Keratinocyte (primary cell): ENCODE results near the gene MYBPC2.

Source experiments
- EZH2 ChIP-seq: IDR thresholded peaks from one replicate; pipeline ENCODE4 v1.6.1; 2012; ENCODE audit warnings: inconsistent platforms, mild to moderate bottlenecking, low read length, moderate library complexity
- TF ChIP-seq, protein P1 (sequence below), 3 experiments: IDR thresholded peaks in 1 of 3; conservative IDR thresholded peaks in 1 of 3; optimal IDR thresholded peaks in 1 of 3; 2 replicates in 2 of 3; 3 replicates in 1 of 3; pipeline versions ENCODE3 to v1.5.1; 2011; ENCODE audit warnings: low read length in 3 of 3, mild to moderate bottlenecking in 3 of 3, moderate library complexity in 2 of 3, control low read depth in 1 of 3, inconsistent platforms in 1 of 3; ENCODE audit not compliant: insufficient read depth in 2 of 3; ENCODE audit errors: extremely low read depth in 1 of 3

DNA sequence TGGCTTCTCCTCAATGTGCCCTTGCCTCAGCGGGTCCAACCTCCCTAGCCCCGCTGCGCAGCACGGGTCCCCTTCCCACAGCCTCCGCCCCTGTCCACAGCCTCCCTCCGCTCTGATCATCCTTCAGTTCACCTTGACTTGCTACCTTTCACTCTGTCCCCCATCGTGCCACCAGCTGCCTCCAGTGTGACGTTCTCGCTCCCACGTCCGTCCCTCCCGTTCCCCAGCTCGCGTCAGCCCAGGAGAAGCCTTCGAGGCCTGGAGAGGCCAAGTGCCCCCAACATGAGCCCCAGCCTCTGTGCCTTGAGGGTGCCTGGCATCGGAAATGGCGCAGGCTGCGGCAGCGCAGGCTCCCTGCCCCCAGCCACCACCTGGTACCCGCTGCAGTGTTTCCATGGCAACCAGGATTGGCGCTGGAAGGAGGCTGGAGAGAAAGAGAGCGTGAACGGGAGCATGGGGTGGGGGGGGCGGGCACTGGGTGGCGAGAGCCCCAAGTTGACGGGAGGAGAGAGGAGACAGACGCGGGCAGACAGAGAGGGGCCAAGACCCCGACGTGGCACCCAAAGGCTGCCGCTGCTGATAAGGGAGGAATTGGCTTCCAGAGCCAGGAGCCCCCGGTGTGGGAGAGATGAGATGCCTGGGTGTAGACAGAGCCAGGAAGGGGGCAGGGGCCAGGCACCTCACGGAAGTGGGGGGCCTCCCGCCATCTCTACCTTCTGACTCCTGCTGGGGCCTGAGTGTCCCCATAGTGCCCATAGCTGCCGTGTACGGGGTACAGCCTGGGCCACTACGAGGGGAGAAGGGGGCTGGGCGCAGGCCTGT lies 81.9 kb downstream of the MYBPC2 start:
- TF ChIP-seq, protein P1, sequence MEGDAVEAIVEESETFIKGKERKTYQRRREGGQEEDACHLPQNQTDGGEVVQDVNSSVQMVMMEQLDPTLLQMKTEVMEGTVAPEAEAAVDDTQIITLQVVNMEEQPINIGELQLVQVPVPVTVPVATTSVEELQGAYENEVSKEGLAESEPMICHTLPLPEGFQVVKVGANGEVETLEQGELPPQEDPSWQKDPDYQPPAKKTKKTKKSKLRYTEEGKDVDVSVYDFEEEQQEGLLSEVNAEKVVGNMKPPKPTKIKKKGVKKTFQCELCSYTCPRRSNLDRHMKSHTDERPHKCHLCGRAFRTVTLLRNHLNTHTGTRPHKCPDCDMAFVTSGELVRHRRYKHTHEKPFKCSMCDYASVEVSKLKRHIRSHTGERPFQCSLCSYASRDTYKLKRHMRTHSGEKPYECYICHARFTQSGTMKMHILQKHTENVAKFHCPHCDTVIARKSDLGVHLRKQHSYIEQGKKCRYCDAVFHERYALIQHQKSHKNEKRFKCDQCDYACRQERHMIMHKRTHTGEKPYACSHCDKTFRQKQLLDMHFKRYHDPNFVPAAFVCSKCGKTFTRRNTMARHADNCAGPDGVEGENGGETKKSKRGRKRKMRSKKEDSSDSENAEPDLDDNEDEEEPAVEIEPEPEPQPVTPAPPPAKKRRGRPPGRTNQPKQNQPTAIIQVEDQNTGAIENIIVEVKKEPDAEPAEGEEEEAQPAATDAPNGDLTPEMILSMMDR (optimal IDR thresholded peaks at IDR 0.05 in 1 of 3, IDR thresholded peaks at IDR 0.05 in 1 of 3, conservative IDR thresholded peaks at IDR 0.05 in 1 of 3; ENCODE audit: extremely low read depth in 1 of 3, insufficient read depth in 2 of 3, low read length in 3 of 3), result no peak
- TF ChIP-seq EZH2, result no peak
